Endothelial cell of umbilical vein (primary cell): ENCODE data around the gene SVEP1.

Experiments used
- EZH2 ChIP-seq: IDR thresholded peaks from 2 replicates; pipeline ENCODE4 v1.6.1; 2012; ENCODE audit warnings: borderline replicate concordance, low read depth, mild to moderate bottlenecking, moderate library complexity, low read length, inconsistent platforms; ENCODE audit not compliant: severe bottlenecking
- POLR2A ChIP-seq: IDR thresholded peaks from 2 replicates; pipeline ENCODE4 v1.6.1; 2012; ENCODE audit warnings: low read depth, mild to moderate bottlenecking, control low read depth, low read length

DNA sequence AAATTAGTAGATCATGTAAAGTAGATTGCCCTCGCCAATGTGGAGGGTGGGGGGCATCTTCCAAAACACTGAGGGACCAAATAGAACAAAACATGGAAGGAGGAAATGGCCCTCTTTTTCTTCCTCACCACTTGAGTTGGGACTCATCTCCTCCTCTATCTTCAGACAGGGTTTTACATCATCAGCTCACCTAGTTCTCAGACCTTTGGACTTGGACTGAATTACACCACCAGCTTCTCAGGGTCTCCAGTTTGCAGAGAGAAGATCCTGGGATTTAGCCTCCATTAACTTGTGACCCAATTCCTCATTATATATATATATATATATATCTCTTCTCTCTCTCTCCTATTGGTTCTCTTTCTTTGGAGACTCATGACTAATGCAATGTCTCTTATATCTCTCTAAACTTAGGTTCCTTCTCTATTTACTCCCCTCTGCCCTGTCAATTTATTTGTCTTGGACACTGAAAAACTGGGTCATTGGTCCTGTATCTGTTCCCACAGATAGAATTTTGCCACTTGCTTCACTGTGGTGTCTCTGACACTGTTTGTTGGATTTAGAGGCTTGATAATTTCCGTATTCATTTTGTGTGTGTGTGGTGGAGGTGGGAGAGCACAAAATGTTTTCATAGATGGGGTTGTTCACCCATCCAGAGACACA is 187.6 kb downstream of the SVEP1 start:
- no peak for TF ChIP-seq POLR2A
- no peak for TF ChIP-seq EZH2
